HCT116 (cell line): Measurements from ENCODE around the gene TAP1. TPM values are rescaled to one million over a fixed set of nuclear protein-coding genes. Genes with fewer than 3 reads are reported as not detected.

Source experiments
- ATAC-seq: fragments of 200-7000 bp; cut with Tn5 transposase; 2 replicates; pipeline ENCODE4 v1.9.1; 2020; ENCODE audit warnings: mild to moderate bottlenecking, moderate library complexity
- BruUV-seq: library from RNA; stranded (reverse); fragments of 400-500 nt; replicated peaks from 2 replicates; lab custom pipeline; 2021; lab: Mats Ljungman, UMichigan
- CTCF ChIA-PET: fragments of 300-600 bp; sonication (Branson Sonifier 250); formaldehyde crosslinking; loops from one replicate; lab custom pipeline; 2021; ENCODE audit warnings: antibody characterized with exemption; lab: Charles Lee
- POLR2A ChIA-PET: fragments of 300-600, 350-600 bp; sonication (Branson Sonifier 250); formaldehyde crosslinking; loops from one replicate; lab custom pipeline; 2021; ENCODE audit warnings: antibody characterized with exemption; lab: Charles Lee
- RAD21 ChIA-PET, 2 experiments: fragments of 300-600 bp; sonication (Branson Sonifier 250); formaldehyde crosslinking; loops; one replicate each; lab custom pipeline; 2023; ENCODE audit warnings: low total read pairs in 2 of 2; ENCODE audit not compliant: uncharacterized antibody in 2 of 2, unreplicated experiment in 2 of 2, low non-redundant PET in 1 of 2; lab: Charles Lee
- DNase-seq: peaks from one replicate; pipeline ENCODE4 v3.0.0-alpha.2; 2010; ENCODE audit warnings: low read depth, low spot score
- H2AFZ ChIP-seq: fragments of 200-600 bp; shearing (Covaris generic), sonication (generic); 2 replicates; pipeline ENCODE4 v1.6.1; 2017; ENCODE audit warnings: low read depth, mixed run types, mixed read lengths, antibody characterized with exemption, low read length; ENCODE audit not compliant: poor library complexity, severe bottlenecking
- H3K27ac ChIP-seq: 2 replicates; pipeline ENCODE4 v1.5.1; 2012; ENCODE audit warnings: low read depth, low read length
- H3K27me3 ChIP-seq: fragments of 200-600 bp; sonication (generic); 2 replicates; pipeline ENCODE4 v1.6.1; 2016; ENCODE audit warnings: mixed run types, low read length, mixed read lengths; ENCODE audit not compliant: insufficient read depth
- H3K36me3 ChIP-seq, 2 experiments: fragments of 200-500 bp in 1 of 2; fragments of 200-600 bp in 1 of 2; sonication (Bioruptor generic) in 1 of 2; sonication (generic) in 1 of 2; 2 replicates each; pipeline versions ENCODE4 v1.5.1 to v1.6.1; 2014 to 2016; ENCODE audit warnings: low read length in 2 of 2, inconsistent platforms in 1 of 2, mixed read lengths in 1 of 2, mixed run types in 1 of 2; ENCODE audit not compliant: insufficient read depth in 2 of 2, control insufficient read depth in 1 of 2
- H3K4me1 ChIP-seq, 2 experiments: fragments of 200-600 bp in 1 of 2; sonication (generic) in 1 of 2; 2 replicates each; pipeline versions ENCODE4 v1.5.1 to v1.6.1; 2012 to 2017; ENCODE audit warnings: low read length in 2 of 2, inconsistent platforms in 1 of 2, mild to moderate bottlenecking in 1 of 2, mixed read lengths in 1 of 2, mixed run types in 1 of 2, moderate library complexity in 1 of 2; ENCODE audit not compliant: insufficient read depth in 2 of 2, control insufficient read depth in 1 of 2
- H3K4me2 ChIP-seq: fragments of 200-600 bp; sonication (generic); 2 replicates; pipeline ENCODE4 v1.6.1; 2017; ENCODE audit warnings: mixed run types, low read length, mixed read lengths
- H3K4me3 ChIP-seq, 2 experiments: fragments of 200-600 bp in 1 of 2; sonication (generic) in 1 of 2; replicated peaks in 1 of 2; 2 replicates each; pipeline ENCODE4 v1.5.1; 2011 to 2016; ENCODE audit warnings: low read length in 2 of 2, control low read depth in 1 of 2, low read depth in 1 of 2, mild to moderate bottlenecking in 1 of 2, mixed read lengths in 1 of 2, mixed run types in 1 of 2
- H3K79me2 ChIP-seq: fragments of 200-600 bp; sonication (generic); 2 replicates; pipeline ENCODE4 v1.6.1; 2017; ENCODE audit warnings: mild to moderate bottlenecking, mixed run types, low read length, moderate library complexity, mixed read lengths; ENCODE audit not compliant: insufficient read depth
- H3K9ac ChIP-seq: fragments of 200-600 bp; sonication (generic); 2 replicates; pipeline ENCODE4 v1.6.1; 2016; ENCODE audit warnings: low read length, mixed read lengths
- H3K9me2 ChIP-seq: fragments of 200-600 bp; sonication (generic), shearing (Covaris generic); 2 replicates; pipeline ENCODE4 v1.6.1; 2017; ENCODE audit warnings: mixed run types, mild to moderate bottlenecking, moderate library complexity; ENCODE audit not compliant: insufficient read depth
- H3K9me3 ChIP-seq, 2 experiments: fragments of 200-500 bp in 1 of 2; fragments of 200-600 bp in 1 of 2; sonication (Bioruptor generic) in 1 of 2; sonication (generic) in 1 of 2; 2 replicates each; pipeline ENCODE4 v1.6.1; 2014 to 2017; ENCODE audit warnings: low read length in 2 of 2, mixed read lengths in 2 of 2, inconsistent platforms in 1 of 2, low read depth in 1 of 2, mild to moderate bottlenecking in 1 of 2, mixed run types in 1 of 2, moderate library complexity in 1 of 2; ENCODE audit not compliant: control insufficient read depth in 1 of 2, insufficient read depth in 1 of 2
- H4K20me1 ChIP-seq: fragments of 200-600 bp; sonication (generic), shearing (Covaris generic); 2 replicates; pipeline ENCODE4 v1.6.1; 2017; ENCODE audit warnings: mixed run types, mild to moderate bottlenecking, moderate library complexity; ENCODE audit not compliant: insufficient read depth
- CBX3 ChIP-seq: IDR thresholded peaks from 2 replicates; pipeline ENCODE4 v1.6.1; 2012; ENCODE audit warnings: low read depth
- CEBPB ChIP-seq: IDR thresholded peaks from 2 replicates; pipeline ENCODE4 v1.6.1; 2012; ENCODE audit warnings: low read depth
- ELF1 ChIP-seq: IDR thresholded peaks from 2 replicates; pipeline ENCODE4 v1.6.1; 2012; ENCODE audit warnings: low read depth, borderline replicate concordance
- EZH2 ChIP-seq: fragments of 200-600 bp; sonication (generic); IDR thresholded peaks from 2 replicates; pipeline ENCODE4 v1.6.1; 2017; ENCODE audit warnings: antibody characterized with exemption, mixed run types
- EZH2phosphoT487 ChIP-seq: fragments of 200-600 bp; IDR thresholded peaks from 2 replicates; pipeline ENCODE4 v1.6.1; 2018; ENCODE audit warnings: antibody characterized with exemption, borderline replicate concordance
- FOSL1 ChIP-seq: IDR thresholded peaks from 2 replicates; pipeline ENCODE4 v1.6.1; 2012; ENCODE audit warnings: low read depth
- JUND ChIP-seq: IDR thresholded peaks from 2 replicates; pipeline ENCODE4 v1.6.1; 2012
- MAX ChIP-seq: IDR thresholded peaks from 2 replicates; pipeline ENCODE4 v1.6.1; 2012
- POLR2A ChIP-seq: IDR thresholded peaks from 2 replicates; pipeline ENCODE4 v1.7.0; 2011; ENCODE audit warnings: borderline replicate concordance; ENCODE audit not compliant: insufficient read depth, insufficient read length; ENCODE audit errors: extremely low read depth
- POLR2AphosphoS5 ChIP-seq: IDR thresholded peaks from 2 replicates; pipeline ENCODE4 v1.6.1; 2011; ENCODE audit warnings: mild to moderate bottlenecking, low read depth, low read length, moderate library complexity
- RAD21 ChIP-seq: IDR thresholded peaks from 2 replicates; pipeline ENCODE4 v1.6.1; 2012; ENCODE audit warnings: low read depth, mild to moderate bottlenecking
- SIN3A ChIP-seq: IDR thresholded peaks from 2 replicates; pipeline ENCODE4 v1.6.1; 2012; ENCODE audit warnings: low read depth
- TCF7L2 ChIP-seq: IDR thresholded peaks from 2 replicates; pipeline ENCODE4 v1.7.0; 2011; ENCODE audit warnings: borderline replicate concordance, inconsistent platforms; ENCODE audit not compliant: insufficient read depth, insufficient read length; ENCODE audit errors: extremely low read depth
- YY1 ChIP-seq: IDR thresholded peaks from 2 replicates; pipeline ENCODE4 v1.6.1; 2011; ENCODE audit warnings: low read length, low read depth, moderate library complexity, mild to moderate bottlenecking; ENCODE audit not compliant: insufficient replicate concordance; ENCODE audit errors: extremely low read depth
- ZFX ChIP-seq: fragments of 450-650 bp; IDR thresholded peaks from 2 replicates; pipeline ENCODE4 v1.6.1; 2017
- ZNF274 ChIP-seq: fragments of 200-500 bp; sonication (Bioruptor generic); IDR thresholded peaks from 2 replicates; pipeline ENCODE4 v1.6.1; 2014; ENCODE audit warnings: mild to moderate bottlenecking, low read depth, low read length, inconsistent platforms
- intact Hi-C: fragments of 100-400 bp; cut with micrococcal nuclease; formaldehyde crosslinking; loops from 2 replicates; pipeline ENCODE4 v1.10.0; 2022
- total RNA-seq: library from RNA; stranded (reverse); gene quantifications from one replicate; pipeline ENCODE4 v1.2.1, GENCODE V29; 2021; ENCODE audit not compliant: unreplicated experiment
- TF ChIP-seq, protein P1 (sequence below): IDR thresholded peaks from 2 replicates; pipeline ENCODE4 v1.6.1; 2012; ENCODE audit warnings: low read depth
- TF ChIP-seq, protein P2 (sequence below), 3 experiments: fragments of 200-600 bp in 1 of 3; sonication (generic) in 1 of 3; IDR thresholded peaks in 2 of 3; conservative IDR thresholded peaks in 1 of 3; 2 replicates each; pipeline ENCODE4 v1.5.1; 2012 to 2017; ENCODE audit warnings: low read depth in 2 of 3, low read length in 2 of 3, antibody characterized with exemption in 1 of 3, borderline replicate concordance in 1 of 3, control low read depth in 1 of 3, mild to moderate bottlenecking in 1 of 3, mixed read lengths in 1 of 3, mixed run types in 1 of 3, moderate library complexity in 1 of 3; ENCODE audit not compliant: insufficient read depth in 1 of 3

Gene TAP1
- total RNA-seq, 1 experiment from 2014 or later, result 32.2 TPM

DNA sequence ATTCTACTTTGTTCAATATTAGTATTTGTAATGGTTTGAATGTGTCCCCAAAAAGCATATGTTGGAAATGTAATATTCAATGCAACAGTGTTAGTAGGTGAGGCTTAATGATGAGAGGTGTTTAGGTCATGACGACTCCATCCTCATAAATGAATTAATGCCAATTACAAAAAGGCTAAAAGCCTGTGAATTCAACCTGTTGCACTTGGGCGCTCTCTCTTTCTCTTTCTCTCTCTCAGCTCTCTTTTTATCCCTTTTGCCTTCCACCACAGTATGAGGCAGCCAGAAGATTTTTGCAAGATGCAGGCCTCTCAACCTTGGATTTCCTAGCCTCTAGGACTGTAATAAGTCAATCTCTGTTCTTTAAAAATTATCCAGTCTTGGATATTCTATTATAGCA, 35.1 kb upstream of the TAP1 start:
- ATAC-seq, result no peak
- H3K27ac ChIP-seq, result no peak overlapping the region
- ChIA-PET CTCF (interaction anchor here (1.0 to 1.4 kb wide), 3 partner anchors 45 to 96 kb away, joined by 3 to 4 read pairs (median 3); no protein-coding TSS in a partner anchor), POLR2A (no interaction called here), RAD21 (no interaction called here)
- H3K4me3 ChIP-seq, result no peak overlapping the region
- BruUV-seq, result no TSS peak
- H3K4me2 ChIP-seq, result no peak overlapping the region
- H3K27me3 ChIP-seq, result no peaks in the 10 kb centered on the region
- no peaks in the 10 kb centered on the region for H3K36me3 ChIP-seq
- H3K9me3 ChIP-seq, result no peaks in the 10 kb centered on the region
- H3K9ac ChIP-seq, result no peak overlapping the region
- H4K20me1 ChIP-seq, result no peaks in the 10 kb centered on the region
- intact Hi-C loops, result loop anchor here (5.0 kb wide), 2 partner anchors 44 to 79 kb away; partner anchors contain the start of gene BRD2
- no peak for TF ChIP-seq CBX3
- TF ChIP-seq, protein P1, sequence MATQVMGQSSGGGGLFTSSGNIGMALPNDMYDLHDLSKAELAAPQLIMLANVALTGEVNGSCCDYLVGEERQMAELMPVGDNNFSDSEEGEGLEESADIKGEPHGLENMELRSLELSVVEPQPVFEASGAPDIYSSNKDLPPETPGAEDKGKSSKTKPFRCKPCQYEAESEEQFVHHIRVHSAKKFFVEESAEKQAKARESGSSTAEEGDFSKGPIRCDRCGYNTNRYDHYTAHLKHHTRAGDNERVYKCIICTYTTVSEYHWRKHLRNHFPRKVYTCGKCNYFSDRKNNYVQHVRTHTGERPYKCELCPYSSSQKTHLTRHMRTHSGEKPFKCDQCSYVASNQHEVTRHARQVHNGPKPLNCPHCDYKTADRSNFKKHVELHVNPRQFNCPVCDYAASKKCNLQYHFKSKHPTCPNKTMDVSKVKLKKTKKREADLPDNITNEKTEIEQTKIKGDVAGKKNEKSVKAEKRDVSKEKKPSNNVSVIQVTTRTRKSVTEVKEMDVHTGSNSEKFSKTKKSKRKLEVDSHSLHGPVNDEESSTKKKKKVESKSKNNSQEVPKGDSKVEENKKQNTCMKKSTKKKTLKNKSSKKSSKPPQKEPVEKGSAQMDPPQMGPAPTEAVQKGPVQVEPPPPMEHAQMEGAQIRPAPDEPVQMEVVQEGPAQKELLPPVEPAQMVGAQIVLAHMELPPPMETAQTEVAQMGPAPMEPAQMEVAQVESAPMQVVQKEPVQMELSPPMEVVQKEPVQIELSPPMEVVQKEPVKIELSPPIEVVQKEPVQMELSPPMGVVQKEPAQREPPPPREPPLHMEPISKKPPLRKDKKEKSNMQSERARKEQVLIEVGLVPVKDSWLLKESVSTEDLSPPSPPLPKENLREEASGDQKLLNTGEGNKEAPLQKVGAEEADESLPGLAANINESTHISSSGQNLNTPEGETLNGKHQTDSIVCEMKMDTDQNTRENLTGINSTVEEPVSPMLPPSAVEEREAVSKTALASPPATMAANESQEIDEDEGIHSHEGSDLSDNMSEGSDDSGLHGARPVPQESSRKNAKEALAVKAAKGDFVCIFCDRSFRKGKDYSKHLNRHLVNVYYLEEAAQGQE, result no peak
- TF ChIP-seq JUND, result no peak
- TF ChIP-seq SIN3A, result no peak
- TF ChIP-seq POLR2A, result no peak
- TF ChIP-seq EZH2phosphoT487, result no peak
- no peak for TF ChIP-seq EZH2
- TF ChIP-seq RAD21, result no peak
- TF ChIP-seq MAX, result no peak
- TF ChIP-seq ELF1, result no peak
- no peak for TF ChIP-seq TCF7L2
- TF ChIP-seq ZNF274, result no peak
- TF ChIP-seq, protein P2, sequence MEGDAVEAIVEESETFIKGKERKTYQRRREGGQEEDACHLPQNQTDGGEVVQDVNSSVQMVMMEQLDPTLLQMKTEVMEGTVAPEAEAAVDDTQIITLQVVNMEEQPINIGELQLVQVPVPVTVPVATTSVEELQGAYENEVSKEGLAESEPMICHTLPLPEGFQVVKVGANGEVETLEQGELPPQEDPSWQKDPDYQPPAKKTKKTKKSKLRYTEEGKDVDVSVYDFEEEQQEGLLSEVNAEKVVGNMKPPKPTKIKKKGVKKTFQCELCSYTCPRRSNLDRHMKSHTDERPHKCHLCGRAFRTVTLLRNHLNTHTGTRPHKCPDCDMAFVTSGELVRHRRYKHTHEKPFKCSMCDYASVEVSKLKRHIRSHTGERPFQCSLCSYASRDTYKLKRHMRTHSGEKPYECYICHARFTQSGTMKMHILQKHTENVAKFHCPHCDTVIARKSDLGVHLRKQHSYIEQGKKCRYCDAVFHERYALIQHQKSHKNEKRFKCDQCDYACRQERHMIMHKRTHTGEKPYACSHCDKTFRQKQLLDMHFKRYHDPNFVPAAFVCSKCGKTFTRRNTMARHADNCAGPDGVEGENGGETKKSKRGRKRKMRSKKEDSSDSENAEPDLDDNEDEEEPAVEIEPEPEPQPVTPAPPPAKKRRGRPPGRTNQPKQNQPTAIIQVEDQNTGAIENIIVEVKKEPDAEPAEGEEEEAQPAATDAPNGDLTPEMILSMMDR (IDR thresholded peaks at IDR 0.05 in 2 of 3, conservative IDR thresholded peaks at IDR 0.05 in 1 of 3; ENCODE audit: borderline replicate concordance in 1 of 3, insufficient read depth in 1 of 3, low read depth in 2 of 3, low read length in 2 of 3), result no peak
- no peak for TF ChIP-seq YY1
- no peak for TF ChIP-seq ZFX
- TF ChIP-seq CEBPB, result no peak
- no peak for TF ChIP-seq FOSL1
- TF ChIP-seq POLR2AphosphoS5, result no peak
- H3K79me2 ChIP-seq, result no peaks in the 10 kb centered on the region
- no peak for DNase-seq
- peaks cover 0 to 8% of the 10 kb centered on the region in 2 experiments; a peak in 3 of 4 replicates for H3K4me1 ChIP-seq
- H3K9me2 ChIP-seq, result no peaks in the 10 kb centered on the region
- H2AFZ ChIP-seq, result no peak overlapping the region
